Kidney (tissue), 14 donors: ENCODE measurements around the gene HERC4. TPM values are rescaled to one million over a fixed set of nuclear protein-coding genes. Genes with fewer than 3 reads are reported as not detected.

Source experiments
- DNase-seq, 5 donors: peaks; one replicate each; pipeline ENCODE4 v3.0.0-alpha.2; 2013 to 2020
- FAIRE-seq: peaks from 2 replicates; lab custom pipeline; 2012; peaks lifted over from hg19 to GRCh38; lab: Jason Lieb, UNC
- H3K27ac ChIP-seq, 2 donors: one replicate each; pipeline ENCODE4 v1.7.0; 2013; ENCODE audit warnings: low read depth in 2 of 2, low read length in 2 of 2, inconsistent platforms in 1 of 2
- H3K27me3 ChIP-seq: one replicate; pipeline ENCODE4 v1.7.1; 2013; ENCODE audit warnings: low read length, inconsistent platforms; ENCODE audit not compliant: control insufficient read depth, insufficient read depth
- H3K36me3 ChIP-seq, 3 donors: one replicate each; pipeline versions ENCODE4 v1.7.0 to v1.7.1; 2013; ENCODE audit warnings: low read length in 3 of 3, control low read depth in 1 of 3, inconsistent platforms in 1 of 3; ENCODE audit not compliant: insufficient read depth in 3 of 3, control insufficient read depth in 2 of 3
- H3K4me1 ChIP-seq, 3 donors: one replicate each; pipeline versions ENCODE4 v1.7.0 to v1.7.1; 2013; ENCODE audit warnings: low read length in 3 of 3, inconsistent platforms in 1 of 3, low read depth in 1 of 3; ENCODE audit not compliant: control insufficient read depth in 2 of 3, insufficient read depth in 2 of 3
- H3K4me3 ChIP-seq, 3 donors: one replicate each; pipeline versions ENCODE4 v1.7.0 to v1.8.1; 2013; ENCODE audit warnings: low read length in 3 of 3, control low read depth in 1 of 3, inconsistent platforms in 1 of 3
- H3K9ac ChIP-seq, 3 donors: one replicate each; pipeline versions ENCODE4 v1.7.0 to v1.7.1; 2013; ENCODE audit warnings: low read length in 3 of 3, control low read depth in 1 of 3, inconsistent platforms in 1 of 3
- H3K9me3 ChIP-seq, 3 donors: one replicate each; pipeline versions ENCODE4 v1.7.0 to v1.7.1; 2013; ENCODE audit warnings: low read length in 3 of 3, control low read depth in 1 of 3, inconsistent platforms in 1 of 3; ENCODE audit not compliant: control insufficient read depth in 2 of 3, insufficient read depth in 1 of 3
- intact Hi-C: fragments of 100-400 bp; cut with DNase I; formaldehyde crosslinking; loops from one replicate; pipeline ENCODE4 v1.11.1; 2022
- polyA plus RNA-seq: library from polyadenylated mRNA; stranded (reverse); fragments of 350-450 nt; fragmentation: Illumina TruSeq; extraction: RNeasy Lipid Tissue Mini Kit (QIAGEN cat#74804); gene quantifications from one replicate; pipeline ENCODE4 v1.2.3, GENCODE V29; 2014; ENCODE audit warnings: low read depth, low replicate concordance; ENCODE audit not compliant: insufficient read depth
- total RNA-seq: library from RNA; stranded (reverse); fragmentation: NEBNext Ultra II Directional; extraction: Animal tissue kit (Norgen Biotek cat#: 25700); gene quantifications from one replicate; pipeline ENCODE4 v1.2.1, GENCODE V29; 2021
- TF ChIP-seq, protein P1 (sequence below): IDR thresholded peaks from 3 replicates; pipeline ENCODE4 v1.5.1; 2012; ENCODE audit warnings: mild to moderate bottlenecking, moderate library complexity, borderline replicate concordance; ENCODE audit not compliant: insufficient read depth; ENCODE audit errors: extremely low read depth
- donor health status: control.
- donor health status: control.
- donor health status: control.
- donor health status: control.
- donor health status: control.
- donor health status: DM: yes; HTN: yes; CAD: no.
- donor health status: Normal renal cell carcinoma (clear cell type).

Gene HERC4
- total and polyA plus RNA-seq, 2 donors from 2014 or later: 13.3 to 47.1 TPM

DNA sequence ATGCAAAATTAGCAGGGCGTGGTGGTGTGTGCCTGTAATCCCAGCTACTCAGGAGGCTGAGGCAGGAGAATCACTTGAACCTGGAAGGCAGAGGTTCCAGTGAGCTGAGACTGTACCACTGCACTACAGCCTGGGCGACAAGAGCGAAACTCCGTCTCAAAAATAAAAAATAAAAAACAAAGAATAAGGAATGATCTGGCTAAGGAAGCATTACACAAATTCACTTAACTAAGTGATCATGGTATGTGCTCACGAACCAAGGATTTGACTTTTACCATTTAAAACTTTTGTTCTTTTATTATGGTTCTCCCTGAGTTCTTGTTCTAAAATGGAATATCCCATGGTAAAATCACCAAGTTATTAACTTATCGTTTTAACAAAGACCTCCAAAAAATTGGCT, 119.5 kb downstream of the HERC4 start:
- Histone ChIP-seq H3K36me3 (peaks cover 0 to 4% (median 2%) of the 10 kb centered on the region in 3 donors), H3K4me3 (no peak overlapping the region), H3K4me1 (no peaks in the 10 kb centered on the region), H3K27me3 (no peaks in the 10 kb centered on the region), H3K9me3 (no peaks in the 10 kb centered on the region), H3K27ac (no peak overlapping the region), H3K9ac (no peak overlapping the region)
- intact Hi-C loops: no loop called here
- TF ChIP-seq, protein P1, sequence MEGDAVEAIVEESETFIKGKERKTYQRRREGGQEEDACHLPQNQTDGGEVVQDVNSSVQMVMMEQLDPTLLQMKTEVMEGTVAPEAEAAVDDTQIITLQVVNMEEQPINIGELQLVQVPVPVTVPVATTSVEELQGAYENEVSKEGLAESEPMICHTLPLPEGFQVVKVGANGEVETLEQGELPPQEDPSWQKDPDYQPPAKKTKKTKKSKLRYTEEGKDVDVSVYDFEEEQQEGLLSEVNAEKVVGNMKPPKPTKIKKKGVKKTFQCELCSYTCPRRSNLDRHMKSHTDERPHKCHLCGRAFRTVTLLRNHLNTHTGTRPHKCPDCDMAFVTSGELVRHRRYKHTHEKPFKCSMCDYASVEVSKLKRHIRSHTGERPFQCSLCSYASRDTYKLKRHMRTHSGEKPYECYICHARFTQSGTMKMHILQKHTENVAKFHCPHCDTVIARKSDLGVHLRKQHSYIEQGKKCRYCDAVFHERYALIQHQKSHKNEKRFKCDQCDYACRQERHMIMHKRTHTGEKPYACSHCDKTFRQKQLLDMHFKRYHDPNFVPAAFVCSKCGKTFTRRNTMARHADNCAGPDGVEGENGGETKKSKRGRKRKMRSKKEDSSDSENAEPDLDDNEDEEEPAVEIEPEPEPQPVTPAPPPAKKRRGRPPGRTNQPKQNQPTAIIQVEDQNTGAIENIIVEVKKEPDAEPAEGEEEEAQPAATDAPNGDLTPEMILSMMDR: no peak
- DNase-seq (no peak), FAIRE-seq (no peak)

DNA sequence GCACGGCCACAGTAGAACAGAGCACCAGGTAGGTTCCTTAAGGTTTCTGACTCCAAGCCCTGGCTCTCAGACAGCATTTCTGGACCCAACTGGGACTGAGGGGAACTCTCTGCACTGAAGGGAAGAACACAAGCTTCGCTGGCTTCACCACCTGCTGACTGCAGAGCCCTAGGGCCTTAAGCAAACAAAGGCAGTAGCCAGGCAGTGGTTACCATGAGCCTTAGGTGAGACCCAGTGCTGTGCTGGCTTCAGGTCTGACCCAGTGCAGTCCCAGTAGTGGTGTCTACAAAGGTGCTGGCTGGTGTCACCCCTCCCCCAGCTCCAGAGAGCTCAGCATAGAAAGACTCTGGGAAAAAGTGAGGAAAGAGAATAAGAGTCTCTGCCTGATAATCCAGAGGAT, 131.2 kb downstream of the HERC4 start:
- no peak overlapping the region for H3K4me3 ChIP-seq
- H3K36me3 ChIP-seq: peaks cover 0 to 7% (median 2%) of the 10 kb centered on the region in 3 donors
- H3K9ac ChIP-seq: no peak overlapping the region
- intact Hi-C loops: no loop called here
- TF ChIP-seq, protein P1: no peak
- DNase-seq (no peak), FAIRE-seq (no peak)
- no peak overlapping the region for H3K27ac ChIP-seq
- H3K27me3 ChIP-seq: no peaks in the 10 kb centered on the region
- no peaks in the 10 kb centered on the region for H3K9me3 ChIP-seq
- no peaks in the 10 kb centered on the region for H3K4me1 ChIP-seq

DNA sequence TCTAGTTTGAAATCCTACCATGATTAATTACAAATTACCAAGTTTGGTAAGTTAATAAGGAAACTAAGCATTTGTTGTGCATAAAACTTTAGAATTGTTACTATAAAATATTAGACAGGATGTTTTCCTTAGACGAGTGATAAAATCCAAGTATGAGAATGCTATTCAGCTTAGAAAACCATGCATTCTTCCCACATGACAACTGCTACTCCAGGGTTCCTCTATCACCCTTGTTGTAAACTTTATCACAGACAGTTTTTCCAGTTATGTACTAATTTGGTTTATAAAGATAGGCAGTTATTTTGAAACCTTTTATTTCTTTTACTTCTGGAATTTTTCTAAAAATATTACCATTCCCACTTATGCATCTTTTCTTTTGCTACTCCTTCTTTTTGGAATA, 138.7 kb downstream of the HERC4 start:
- Histone ChIP-seq H3K4me1 (no peaks in the 10 kb centered on the region), H3K4me3 (no peak overlapping the region), H3K36me3 (peaks cover 2 to 14% (median 3%) of the 10 kb centered on the region in 3 donors), H3K27me3 (no peaks in the 10 kb centered on the region), H3K9me3 (no peaks in the 10 kb centered on the region), H3K9ac (no peak overlapping the region), H3K27ac (no peak overlapping the region)
- FAIRE-seq (no peak), DNase-seq (no peak)
- TF ChIP-seq, protein P1: no peak
- intact Hi-C loops: no loop called here

DNA sequence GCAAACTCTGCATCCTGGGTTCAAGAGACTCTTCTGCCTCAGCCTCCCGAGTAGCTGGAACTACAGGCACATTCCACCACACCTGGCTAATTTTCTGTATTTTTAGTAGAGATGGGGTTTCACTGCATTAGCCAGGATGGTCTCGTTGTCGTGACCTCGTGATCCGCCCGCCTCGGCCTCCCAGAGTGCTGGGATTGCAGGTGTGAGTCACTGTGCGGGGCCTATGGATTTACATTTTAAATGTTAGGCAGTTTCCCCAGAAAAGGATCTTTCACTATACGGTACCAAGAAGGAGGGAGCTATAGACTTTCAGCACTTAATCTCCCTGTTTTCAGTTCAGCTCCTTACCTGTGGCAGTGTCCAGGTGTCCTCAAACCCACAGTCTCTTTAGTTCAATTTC, 139.9 kb downstream of the HERC4 start:
- no peak for FAIRE-seq
- no peaks in the 10 kb centered on the region for H3K4me1 ChIP-seq
- H3K9me3 ChIP-seq: no peaks in the 10 kb centered on the region
- no peaks in the 10 kb centered on the region for H3K27me3 ChIP-seq
- H3K27ac ChIP-seq: no peak overlapping the region
- H3K4me3 ChIP-seq: no peak overlapping the region
- intact Hi-C loops: no loop called here
- H3K36me3 ChIP-seq: peaks cover 2 to 14% (median 3%) of the 10 kb centered on the region in 3 donors
- TF ChIP-seq, protein P1: no peak
- no peak for DNase-seq
- no peak overlapping the region for H3K9ac ChIP-seq
